ENCODE measurements around the gene STXBP4.

DNA sequence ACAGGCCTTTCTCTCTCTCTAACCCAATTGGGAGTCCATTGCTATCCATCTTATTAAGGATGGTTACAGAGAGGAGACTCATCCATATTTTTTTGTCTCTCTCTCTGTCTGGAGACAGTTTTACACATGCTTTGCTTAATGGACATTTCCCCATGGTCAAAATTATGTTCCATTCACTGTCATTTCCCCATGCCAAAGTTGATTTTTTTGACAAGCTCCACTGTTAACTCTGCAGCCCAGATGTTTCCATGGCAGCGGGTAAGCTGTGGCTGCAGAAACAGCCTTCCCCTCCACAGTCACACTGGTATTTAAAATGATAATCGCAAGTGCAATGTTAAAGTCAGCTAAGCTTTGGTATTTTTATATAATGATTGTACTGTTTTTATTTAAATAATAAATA lies 232.3 kb downstream of the STXBP4 start:
- TF ChIP-seq ZNF274 (IDR thresholded peaks at IDR 0.05; ENCODE audit: low read depth, low read length) (no peak), SUZ12 (IDR thresholded peaks at IDR 0.05; ENCODE audit: extremely low read depth, insufficient read depth, insufficient read length) (no peak), YY1 (IDR thresholded peaks at IDR 0.05; ENCODE audit: insufficient read depth, insufficient read length) (no peak)
